Right renal pelvis (tissue), 4 donors: ENCODE measurements around the gene ZNF132. TPM values are rescaled to one million over a fixed set of nuclear protein-coding genes. Genes with fewer than 3 reads are reported as not detected.
"Not testable (repeated sequence)": the region's sequence is repeated elsewhere in the genome, so short reads cannot be mapped to it uniquely, and the experiment has no call there.

ENCODE experiments used
- DNase-seq, 4 donors: peaks; one replicate each; pipeline ENCODE4 v3.0.0-alpha.2; 2013; ENCODE audit warnings: low read depth in 4 of 4, low spot score in 3 of 4, missing footprints in 1 of 4
- polyA plus RNA-seq, 4 donors: library from polyadenylated mRNA; unstranded; fragments of 120-200 nt; gene quantifications; one replicate each; pipeline ENCODE4 v1.2.1, GENCODE V29; 2013; ENCODE audit not compliant: insufficient read length in 4 of 4

Gene ZNF132
- polyA plus RNA-seq, 4 donors, result 11.9 to 16.2 (median 15.2) TPM

DNA sequence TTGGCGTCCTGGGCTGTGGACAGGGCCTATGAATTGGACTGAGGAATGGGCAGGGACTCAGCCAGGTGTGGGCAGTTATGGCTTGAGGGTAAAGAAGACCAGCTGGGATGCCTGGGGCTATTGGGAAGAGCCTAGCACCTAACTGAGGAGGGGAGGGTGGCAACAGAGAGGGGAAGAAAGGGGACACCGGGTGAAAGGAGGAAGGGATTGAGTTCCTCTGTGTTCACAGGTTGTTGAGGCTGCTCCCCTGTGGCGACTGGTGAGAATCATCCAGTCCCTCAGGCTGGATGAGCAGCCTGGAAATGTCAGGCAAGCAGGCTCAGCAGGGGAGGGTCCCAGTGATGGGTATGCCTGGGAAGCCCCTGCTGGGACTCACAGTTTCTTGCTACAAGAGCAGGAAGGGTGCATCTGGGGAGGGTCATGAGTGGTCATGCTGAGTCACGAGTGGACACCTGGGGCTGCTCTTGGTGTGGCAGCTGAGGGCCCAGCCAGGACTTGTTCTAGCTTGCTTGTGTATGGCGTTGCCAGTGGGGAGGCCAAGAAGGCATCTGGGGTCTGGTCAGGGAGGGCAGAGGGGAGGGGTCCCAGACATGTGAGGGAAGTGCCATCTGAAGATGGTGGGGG lies 28.4 kb upstream of the ZNF132 start:
- DNase-seq, result no peak

DNA sequence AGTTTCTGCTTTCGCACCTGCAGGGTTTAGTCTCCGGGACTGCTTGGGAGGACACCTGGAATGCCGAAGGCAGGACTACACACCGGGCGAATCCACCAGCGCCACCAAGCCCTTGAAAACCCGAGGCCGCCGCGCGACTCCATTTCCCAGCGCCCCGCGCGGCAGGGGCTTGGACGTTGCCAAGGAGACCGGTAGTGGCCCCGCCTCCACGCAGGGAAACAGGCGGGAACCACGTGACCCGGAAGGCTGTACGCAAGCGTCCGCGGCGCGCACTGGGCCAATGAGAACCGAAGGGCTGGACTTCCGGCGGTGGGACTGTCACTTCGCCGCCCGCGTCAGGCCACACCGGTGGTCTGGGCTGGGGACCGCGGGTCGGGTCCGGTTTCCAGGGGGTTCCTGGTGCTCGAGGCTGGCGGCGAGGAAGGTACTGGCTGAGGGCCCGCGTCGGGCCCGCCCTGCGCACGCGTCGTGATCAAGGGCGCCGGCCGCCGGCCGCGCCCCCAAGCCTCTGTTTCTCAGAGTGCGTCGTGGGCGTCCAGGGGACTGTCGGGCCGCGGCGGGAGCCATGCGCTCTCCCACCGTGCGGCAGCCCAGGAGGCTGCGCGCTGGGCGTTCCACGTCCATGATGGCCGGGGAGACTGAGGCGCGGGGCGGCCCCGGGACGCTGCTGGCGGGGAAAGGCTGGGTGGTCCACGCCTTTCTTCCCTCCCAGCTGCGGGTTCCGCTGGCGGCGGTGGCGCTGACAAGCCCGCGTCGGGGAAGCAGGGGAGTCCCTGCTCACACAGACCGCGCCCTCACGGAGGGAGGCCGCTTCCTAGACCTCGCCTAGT lies 27.0 kb upstream of the ZNF132 start, which contains the start of gene ZNF324:
TSS of gene ZNF324 (plus strand) at position 321 of the 830 bp plus-strand sequence. CDS start 2,106 bp downstream, outside the sequence.
- DNase-seq, result peak; percentile 94 to 97 (median 96)

GRCh38 chr19:58466089-58466759 lies 26.3 kb upstream of the ZNF132 start:
- no peak for DNase-seq

DNA sequence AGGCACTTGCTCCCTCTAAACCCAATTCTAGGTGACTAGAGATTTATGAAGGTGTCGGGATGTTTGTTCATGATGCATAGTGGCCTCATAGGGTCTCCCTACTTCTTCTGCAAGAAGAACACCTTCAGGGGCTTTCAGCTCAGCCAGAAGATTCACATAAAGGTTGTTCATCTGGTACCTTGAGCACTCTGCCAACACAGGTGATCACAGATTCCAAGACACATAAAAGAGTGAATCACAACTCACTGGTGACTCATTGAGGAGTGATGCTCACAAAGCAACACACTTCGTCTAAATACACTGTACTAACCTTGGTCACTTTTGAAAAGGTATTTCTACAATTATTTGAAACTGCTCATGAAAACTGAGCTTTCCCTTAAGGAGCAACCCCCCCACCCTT lies 20.1 kb upstream of the ZNF132 start:
- DNase-seq, result no peak

GRCh38 chr19:58456111-58456510 lies 16.2 kb upstream of the ZNF132 start:
- no peak for DNase-seq

DNA sequence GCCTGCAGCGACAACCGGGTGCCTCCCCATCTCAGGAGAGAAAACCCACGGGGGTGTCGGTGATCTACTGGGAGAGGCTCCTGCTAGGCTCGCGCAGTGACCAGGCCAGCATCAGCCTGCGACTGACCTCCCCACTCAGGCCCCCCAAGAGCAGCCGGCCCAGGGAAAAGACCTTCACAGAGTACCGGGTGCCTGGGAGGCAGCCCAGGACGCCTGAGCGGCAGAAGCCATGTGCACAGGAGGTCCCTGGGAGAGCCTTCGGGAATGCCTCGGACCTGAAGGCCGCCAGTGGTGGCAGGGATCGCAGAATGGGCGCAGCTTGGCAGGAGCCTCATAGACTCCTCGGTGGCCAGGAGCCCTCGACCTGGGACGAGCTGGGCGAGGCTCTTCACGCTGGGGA lies 15.4 kb upstream of the ZNF132 start:
- no peak for DNase-seq

GRCh38 chr19:58453743-58454142 lies 13.8 kb upstream of the ZNF132 start:
- no peak for DNase-seq

- DNase-seq, result peak; percentile 90 to 95 (median 94)
Observed at GRCh38 chr19:58451358-58452101, 11.6 kb upstream of the ZNF132 start, which contains the start of gene ZNF324B. ZNF324B (plus strand) TSS chr19:58451622; CDS start chr19:58453702, 2,080 bp downstream.

DNA sequence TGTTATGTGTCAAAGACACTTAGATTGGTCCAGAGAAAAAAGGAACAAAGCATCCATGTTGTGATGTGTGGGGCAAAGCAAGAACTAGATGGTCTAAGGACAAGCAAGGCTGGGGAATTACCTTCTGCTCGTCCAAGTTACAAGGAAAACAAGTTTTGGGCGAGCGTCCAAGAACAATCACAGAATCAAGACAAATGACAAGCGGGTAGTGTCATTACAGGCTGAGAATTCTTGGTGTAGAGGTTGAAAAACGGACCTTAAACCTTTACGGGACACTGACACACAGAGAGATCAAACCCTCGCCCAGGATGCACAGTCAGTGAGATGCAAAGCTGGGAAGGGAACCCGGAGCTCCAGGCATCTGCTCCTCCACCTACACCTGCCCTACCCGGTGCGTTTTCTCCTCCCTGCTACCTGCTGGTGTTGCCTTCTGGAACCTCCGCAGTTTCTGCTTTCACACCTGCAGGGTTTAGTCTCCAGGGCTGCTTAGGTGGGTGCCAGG lies 11.0 kb upstream of the ZNF132 start:
- no peak for DNase-seq

DNA sequence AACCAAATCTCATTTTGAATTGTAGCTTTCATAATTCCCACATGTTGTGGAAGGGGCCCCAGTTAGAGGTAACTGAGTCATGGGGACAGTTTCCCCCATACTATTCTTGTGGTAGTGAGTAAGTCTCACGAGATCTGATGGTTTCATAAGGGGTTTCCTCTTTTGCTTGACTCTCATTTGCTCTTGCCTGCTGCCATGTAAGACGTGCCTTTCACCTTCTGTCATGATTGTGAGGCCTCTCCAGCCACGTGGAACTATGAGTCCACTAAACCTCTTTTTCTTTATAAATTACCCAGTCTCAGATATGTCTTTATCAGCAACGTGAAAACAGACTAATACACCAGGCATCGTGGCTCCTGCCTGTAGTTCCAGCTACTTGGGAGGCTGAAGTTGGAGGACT lies 10.0 kb upstream of the ZNF132 start:
- not testable (repeated sequence) for DNase-seq

- not testable (repeated sequence) for DNase-seq
Observed at GRCh38 chr19:58448860-58449259, 8.9 kb upstream of the ZNF132 start.

GRCh38 chr19:58442986-58443385 lies 3.0 kb upstream of the ZNF132 start:
- DNase-seq, result not testable (repeated sequence)

- DNase-seq, result no peak
Observed at GRCh38 chr19:58440556-58440955, 603 bp upstream of the ZNF132 start.

DNA sequence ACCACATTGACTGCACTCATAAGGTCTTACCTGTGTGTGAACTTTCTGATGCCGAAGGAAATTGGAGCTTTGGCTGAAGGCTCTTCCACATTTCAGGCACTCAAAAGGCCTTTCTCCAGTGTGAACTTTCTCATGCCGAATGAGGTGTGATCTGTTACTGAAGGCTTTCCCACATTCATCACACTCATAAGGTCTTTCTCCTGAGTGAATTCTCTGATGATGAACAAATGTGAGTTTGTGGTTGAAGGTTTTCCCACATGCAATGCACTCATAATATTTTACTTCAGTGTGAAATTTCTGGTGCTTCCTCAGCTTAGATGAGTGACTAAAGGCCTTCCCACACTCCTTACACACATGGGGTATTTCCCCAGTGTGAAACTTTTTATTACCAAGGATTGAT lies 5.7 kb downstream of the ZNF132 start:
- DNase-seq, result no peak

DNA sequence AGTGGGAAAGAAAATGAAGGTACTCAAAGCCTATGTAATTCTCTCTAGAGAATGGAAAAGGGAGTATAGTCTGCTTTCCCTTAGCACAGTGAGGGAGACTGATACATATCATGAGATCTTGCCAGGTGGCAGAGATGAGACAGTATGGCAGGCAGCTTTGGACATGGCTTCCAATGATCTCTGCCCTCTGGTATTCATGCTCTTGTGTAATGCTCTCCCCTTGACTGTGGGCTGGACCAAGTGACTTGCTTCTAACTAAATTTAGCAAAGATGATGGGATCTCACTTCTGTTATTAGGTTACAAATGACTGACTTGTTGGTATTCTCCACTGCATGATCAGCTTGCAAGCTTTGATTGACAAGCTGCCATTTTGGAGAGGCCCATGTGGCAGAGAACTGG lies 10.2 kb downstream of the ZNF132 start:
- DNase-seq, result no peak

- DNase-seq, result no peak
Observed at GRCh38 chr19:58428617-58429016, 11.3 kb downstream of the ZNF132 start.

- DNase-seq, result no peak
Observed at GRCh38 chr19:58417071-58417470, 22.9 kb downstream of the ZNF132 start.

GRCh38 chr19:58416604-58417003 lies 23.3 kb downstream of the ZNF132 start:
- DNase-seq, result no peak

GRCh38 chr19:58409010-58409790 lies 30.8 kb downstream of the ZNF132 start:
- no peak for DNase-seq
